GM19438 (cell line): ENCODE results near the gene IDH2.
"Not testable (repeated sequence)": the region's sequence is repeated elsewhere in the genome, so short reads cannot be mapped to it uniquely, and the experiment has no call there.

Experiments used
- ATAC-seq: cut with Tn5 transposase; IDR thresholded peaks from one replicate; pipeline ENCODE4 v1.9.1; 2021; ENCODE audit warnings: low read depth; ENCODE audit not compliant: unreplicated experiment

The IDH2 gene

GRCh38 chr15:90119367-90119766 lies 17.1 kb upstream of the IDH2 start:
- ATAC-seq: no peak

- no peak for ATAC-seq
Observed at GRCh38 chr15:90115783-90116182, 13.5 kb upstream of the IDH2 start.

GRCh38 chr15:90114451-90114901 lies 12.2 kb upstream of the IDH2 start:
- ATAC-seq: no peak

- no peak for ATAC-seq
Observed at GRCh38 chr15:90113166-90113565, 10.9 kb upstream of the IDH2 start.

- not testable (repeated sequence) for ATAC-seq
Observed at GRCh38 chr15:90109163-90109751, 7.0 kb upstream of the IDH2 start.

- not testable (repeated sequence) for ATAC-seq
Observed at GRCh38 chr15:90108038-90108437, 5.8 kb upstream of the IDH2 start.

- no peak for ATAC-seq
Observed at GRCh38 chr15:90106522-90107117, 4.4 kb upstream of the IDH2 start.

- ATAC-seq: no peak
Observed at GRCh38 chr15:90105521-90105920, 3.3 kb upstream of the IDH2 start.

- no peak for ATAC-seq
Observed at GRCh38 chr15:90104551-90104950, 2.3 kb upstream of the IDH2 start.

- ATAC-seq: no peak
Observed at GRCh38 chr15:90103701-90104329, 1.5 kb upstream of the IDH2 start.

- no peak for ATAC-seq
Observed at GRCh38 chr15:90101130-90101968, 919 bp downstream of the IDH2 start.

- ATAC-seq: no peak
Observed at GRCh38 chr15:90099868-90100831, 2.1 kb downstream of the IDH2 start.

GRCh38 chr15:90099072-90099867 lies 3.0 kb downstream of the IDH2 start:
- ATAC-seq: no peak

- peak; percentile 41 for ATAC-seq
Observed at GRCh38 chr15:90097475-90097874, 4.8 kb downstream of the IDH2 start.

GRCh38 chr15:90095521-90095959 lies 6.7 kb downstream of the IDH2 start:
- no peak for ATAC-seq

GRCh38 chr15:90091156-90091931 lies 10.9 kb downstream of the IDH2 start:
- ATAC-seq: no peak

- no peak for ATAC-seq
Observed at GRCh38 chr15:90090226-90090848, 11.9 kb downstream of the IDH2 start.
